ENCODE data around the gene NCK2.

DNA sequence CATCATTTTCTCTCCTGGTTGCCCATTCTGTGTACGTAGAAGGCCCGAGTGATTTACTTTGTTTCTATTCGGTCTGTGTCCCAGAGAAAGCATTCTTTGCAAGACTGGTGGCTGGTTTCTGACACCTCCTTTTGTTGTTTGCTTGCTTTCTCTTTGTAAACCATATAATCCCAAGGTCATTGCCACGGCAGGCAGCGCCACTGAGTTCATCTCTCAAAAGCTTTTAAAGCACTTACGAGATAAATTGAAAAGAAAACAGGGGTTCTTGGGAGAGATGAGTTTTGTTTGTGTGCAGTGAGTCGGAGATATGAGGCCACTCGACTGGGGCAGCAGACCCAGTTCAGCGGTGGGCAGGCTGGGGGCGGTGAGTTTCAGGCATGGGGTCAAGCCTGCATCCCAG, 137.6 kb downstream of the NCK2 start:
- TF ChIP-seq FOXM1 (IDR thresholded peaks at IDR 0.05; ENCODE audit: borderline replicate concordance) (no peak), SP1 (IDR thresholded peaks at IDR 0.05) (no peak), ELF4 (IDR thresholded peaks at IDR 0.05) (no peak), TARDBP (IDR thresholded peaks at IDR 0.05) (no peak), FOXA1 (IDR thresholded peaks at IDR 0.05) (no peak), BHLHE40 (IDR thresholded peaks at IDR 0.05; ENCODE audit: borderline replicate concordance) (no peak), SUZ12 (IDR thresholded peaks at IDR 0.05) (no peak), HDGF (IDR thresholded peaks at IDR 0.05; ENCODE audit: borderline replicate concordance) (no peak), L3MBTL2 (conservative IDR thresholded peaks at IDR 0.05) (no peak), ARNT (IDR thresholded peaks at IDR 0.05) (no peak), CTBP1 (IDR thresholded peaks at IDR 0.05; ENCODE audit: borderline replicate concordance) (no peak), ZNF384 (IDR thresholded peaks at IDR 0.05) (no peak)
- TF ChIP-seq, protein P1, sequence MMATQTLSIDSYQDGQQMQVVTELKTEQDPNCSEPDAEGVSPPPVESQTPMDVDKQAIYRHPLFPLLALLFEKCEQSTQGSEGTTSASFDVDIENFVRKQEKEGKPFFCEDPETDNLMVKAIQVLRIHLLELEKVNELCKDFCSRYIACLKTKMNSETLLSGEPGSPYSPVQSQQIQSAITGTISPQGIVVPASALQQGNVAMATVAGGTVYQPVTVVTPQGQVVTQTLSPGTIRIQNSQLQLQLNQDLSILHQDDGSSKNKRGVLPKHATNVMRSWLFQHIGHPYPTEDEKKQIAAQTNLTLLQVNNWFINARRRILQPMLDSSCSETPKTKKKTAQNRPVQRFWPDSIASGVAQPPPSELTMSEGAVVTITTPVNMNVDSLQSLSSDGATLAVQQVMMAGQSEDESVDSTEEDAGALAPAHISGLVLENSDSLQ (IDR thresholded peaks at IDR 0.05) = no peak

All from HEK293T (cell line).